Muscle layer of colon (tissue), 2 donors: ENCODE data around the gene KRT35.

Source experiments
- H3K27ac ChIP-seq: one replicate; pipeline ENCODE4 v1.7.0; 2013; ENCODE audit warnings: low read depth, mild to moderate bottlenecking, low read length, moderate library complexity
- H3K27me3 ChIP-seq, 2 donors: one replicate each; pipeline ENCODE4 v1.7.0; 2013; ENCODE audit warnings: low read length in 2 of 2, mild to moderate bottlenecking in 2 of 2; ENCODE audit not compliant: insufficient read depth in 2 of 2, control insufficient read depth in 1 of 2
- H3K36me3 ChIP-seq: one replicate; pipeline ENCODE4 v1.7.0; 2013; ENCODE audit warnings: mild to moderate bottlenecking, low read length; ENCODE audit not compliant: insufficient read depth
- H3K4me1 ChIP-seq: one replicate; pipeline ENCODE4 v1.7.0; 2013; ENCODE audit warnings: mild to moderate bottlenecking, low read length; ENCODE audit not compliant: insufficient read depth
- H3K4me3 ChIP-seq, 2 donors: one replicate each; pipeline ENCODE4 v1.7.0; 2013; ENCODE audit warnings: low read length in 2 of 2, low read depth in 1 of 2, mild to moderate bottlenecking in 1 of 2, moderate library complexity in 1 of 2
- H3K9ac ChIP-seq: one replicate; pipeline ENCODE4 v1.7.0; 2013; ENCODE audit warnings: low read length
- H3K9me3 ChIP-seq: one replicate; pipeline ENCODE4 v1.7.0; 2013; ENCODE audit warnings: mild to moderate bottlenecking, low read length
- donor health status: abdominal sarcoma.
- donor health status: Adenocarcinoma of cecum.

The KRT35 gene

GRCh38 chr17:41496803-41497484, 16.0 kb upstream of the KRT35 start:
- H3K9ac ChIP-seq: no peak overlapping the region
- no peak overlapping the region for H3K4me3 ChIP-seq
- no peaks in the 10 kb centered on the region for H3K9me3 ChIP-seq
- H3K27me3 ChIP-seq: no peaks in the 10 kb centered on the region
- no peak overlapping the region for H3K27ac ChIP-seq
- H3K4me1 ChIP-seq: no peaks in the 10 kb centered on the region
- H3K36me3 ChIP-seq: no peaks in the 10 kb centered on the region

GRCh38 chr17:41494524-41494923, 13.6 kb upstream of the KRT35 start:
- H3K4me3 ChIP-seq: no peak overlapping the region
- H3K4me1 ChIP-seq: no peaks in the 10 kb centered on the region
- H3K27me3 ChIP-seq: no peaks in the 10 kb centered on the region
- H3K9me3 ChIP-seq: no peaks in the 10 kb centered on the region
- no peaks in the 10 kb centered on the region for H3K36me3 ChIP-seq
- no peak overlapping the region for H3K9ac ChIP-seq
- H3K27ac ChIP-seq: no peak overlapping the region

DNA sequence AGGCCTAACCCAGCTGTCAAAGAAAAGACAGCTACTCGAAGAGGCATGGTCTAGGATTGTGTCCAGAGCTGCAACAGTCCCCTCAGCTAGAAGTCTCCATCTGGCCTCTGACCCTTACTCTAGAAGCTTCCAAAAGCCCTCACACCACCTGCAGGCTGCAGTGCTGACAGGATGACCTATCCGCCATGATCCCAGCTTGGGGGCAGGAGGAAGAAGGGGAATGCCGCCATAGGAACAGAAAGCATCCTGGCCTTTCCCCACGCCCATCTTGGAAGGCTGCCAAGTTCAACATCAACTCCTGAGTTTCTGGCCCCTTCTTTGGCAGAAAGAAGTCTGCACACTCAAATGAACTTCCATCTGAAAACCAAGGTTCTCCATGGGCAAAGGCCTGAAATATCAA, 11.8 kb upstream of the KRT35 start:
- no peaks in the 10 kb centered on the region for H3K36me3 ChIP-seq
- H3K4me1 ChIP-seq: no peaks in the 10 kb centered on the region
- no peak overlapping the region for H3K9ac ChIP-seq
- H3K27ac ChIP-seq: no peak overlapping the region
- H3K9me3 ChIP-seq: no peaks in the 10 kb centered on the region
- H3K4me3 ChIP-seq: no peak overlapping the region
- no peaks in the 10 kb centered on the region for H3K27me3 ChIP-seq

DNA sequence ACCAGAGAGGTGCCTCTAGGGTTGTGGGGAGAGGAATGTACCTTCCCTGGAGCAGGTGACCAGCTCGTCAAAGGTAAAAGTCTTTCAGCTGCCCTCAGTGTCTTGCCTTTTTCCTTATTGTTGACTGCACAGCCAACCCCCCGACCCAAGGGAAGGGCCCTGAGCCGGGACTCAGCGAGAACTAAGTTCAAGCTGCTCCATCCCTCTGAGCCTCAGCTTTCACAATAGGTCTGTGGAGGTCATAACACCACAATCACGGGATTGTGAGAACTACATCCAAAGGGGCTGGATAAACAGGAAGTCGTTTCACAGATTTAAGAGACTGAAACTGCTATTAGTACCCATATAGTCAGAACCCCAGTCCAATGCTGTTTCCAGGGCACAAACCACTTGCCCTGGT, 11.4 kb upstream of the KRT35 start:
- H3K27ac ChIP-seq: no peak overlapping the region

GRCh38 chr17:41491476-41491875, 10.5 kb upstream of the KRT35 start:
- Histone ChIP-seq H3K27me3 (no peaks in the 10 kb centered on the region), H3K9me3 (no peaks in the 10 kb centered on the region), H3K4me3 (no peak overlapping the region), H3K4me1 (no peaks in the 10 kb centered on the region), H3K36me3 (no peaks in the 10 kb centered on the region), H3K27ac (no peak overlapping the region), H3K9ac (no peak overlapping the region)

More for the DNA sequence above, 11.4 kb upstream of the KRT35 start:
- H3K4me3 ChIP-seq: no peak overlapping the region
- H3K36me3 ChIP-seq: no peaks in the 10 kb centered on the region
- no peaks in the 10 kb centered on the region for H3K27me3 ChIP-seq
- no peaks in the 10 kb centered on the region for H3K4me1 ChIP-seq
- H3K9ac ChIP-seq: no peak overlapping the region
- H3K9me3 ChIP-seq: no peaks in the 10 kb centered on the region

GRCh38 chr17:41490000-41490990, 9.3 kb upstream of the KRT35 start:
- Histone ChIP-seq H3K36me3 (no peaks in the 10 kb centered on the region), H3K27me3 (no peaks in the 10 kb centered on the region), H3K4me1 (no peaks in the 10 kb centered on the region), H3K27ac (no peak overlapping the region), H3K9me3 (no peaks in the 10 kb centered on the region), H3K4me3 (no peak overlapping the region), H3K9ac (no peak overlapping the region)

DNA sequence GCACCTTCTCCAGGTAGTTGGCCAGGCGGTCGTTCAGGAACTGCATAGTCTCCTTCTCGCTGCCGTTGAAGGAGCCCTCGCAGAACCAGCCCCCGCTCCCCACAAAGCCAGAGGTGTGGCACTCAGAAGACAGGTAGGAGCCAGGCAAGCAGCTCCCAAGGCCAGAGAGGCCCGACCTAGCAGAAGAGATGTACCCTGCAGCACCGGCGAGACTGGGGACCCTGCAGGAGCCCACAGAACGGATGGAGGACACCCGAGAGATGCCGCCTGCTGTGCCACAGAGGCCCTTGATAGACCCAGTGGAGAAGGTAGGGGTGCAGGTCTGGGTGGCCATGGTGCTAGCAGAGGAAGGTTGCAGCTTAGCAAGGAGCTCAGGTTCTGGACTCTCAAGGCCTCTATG, 8.6 kb upstream of the KRT35 start, which contains the start of gene KRT36:
Gene KRT36, minus strand, starts transcription at position 380 of the 400 bp plus-strand sequence. Its CDS starts 46 bp downstream, at position 334.
- H3K9me3 ChIP-seq: no peaks in the 10 kb centered on the region
- H3K27me3 ChIP-seq: no peaks in the 10 kb centered on the region
- H3K4me3 ChIP-seq: no peak within 1 kb of the TSS
- no peak within 1 kb of the TSS for H3K27ac ChIP-seq
- H3K36me3 ChIP-seq: no peaks in the 10 kb centered on the region
- no peak within 1 kb of the TSS for H3K9ac ChIP-seq
- no peaks in the 10 kb centered on the region for H3K4me1 ChIP-seq

DNA sequence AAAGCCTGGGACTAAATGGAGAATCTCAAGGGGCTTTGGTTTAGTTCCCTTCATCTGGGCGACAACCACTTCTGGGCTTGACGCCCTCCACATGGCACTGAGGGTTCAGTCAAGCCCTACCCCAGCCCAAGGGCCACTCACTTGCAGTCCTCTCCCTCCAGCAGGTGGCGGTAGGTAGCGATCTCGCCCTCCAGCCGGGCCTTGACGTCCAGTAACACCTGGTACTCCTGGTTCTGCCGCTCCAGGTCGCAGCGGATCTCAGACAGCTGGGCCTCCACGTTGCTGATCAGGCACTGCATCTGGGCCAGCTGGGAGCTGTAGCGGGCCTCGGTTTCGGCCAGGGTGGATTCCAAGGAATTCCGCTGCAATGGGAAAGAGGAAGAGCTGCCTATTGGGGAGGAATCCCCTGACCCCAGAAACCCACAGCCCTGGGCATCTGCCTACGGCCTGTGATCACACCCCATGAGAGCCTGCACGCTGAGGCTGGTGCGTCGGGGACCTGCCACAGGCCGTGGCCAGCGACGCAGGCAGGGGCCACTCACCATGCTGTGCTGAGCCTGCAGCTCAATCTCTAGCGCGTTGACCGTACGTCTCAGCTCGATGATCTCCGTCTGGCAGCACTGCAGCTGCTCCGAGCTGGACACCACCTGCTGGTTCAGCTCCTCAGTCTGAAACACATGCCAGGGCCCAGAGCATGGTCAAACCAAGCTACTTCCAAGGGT, 6.0 kb upstream of the KRT35 start:
- Histone ChIP-seq H3K9ac (no peak overlapping the region), H3K27ac (no peak overlapping the region), H3K36me3 (no peaks in the 10 kb centered on the region), H3K4me3 (no peak overlapping the region), H3K4me1 (no peaks in the 10 kb centered on the region), H3K27me3 (no peaks in the 10 kb centered on the region), H3K9me3 (no peaks in the 10 kb centered on the region)

DNA sequence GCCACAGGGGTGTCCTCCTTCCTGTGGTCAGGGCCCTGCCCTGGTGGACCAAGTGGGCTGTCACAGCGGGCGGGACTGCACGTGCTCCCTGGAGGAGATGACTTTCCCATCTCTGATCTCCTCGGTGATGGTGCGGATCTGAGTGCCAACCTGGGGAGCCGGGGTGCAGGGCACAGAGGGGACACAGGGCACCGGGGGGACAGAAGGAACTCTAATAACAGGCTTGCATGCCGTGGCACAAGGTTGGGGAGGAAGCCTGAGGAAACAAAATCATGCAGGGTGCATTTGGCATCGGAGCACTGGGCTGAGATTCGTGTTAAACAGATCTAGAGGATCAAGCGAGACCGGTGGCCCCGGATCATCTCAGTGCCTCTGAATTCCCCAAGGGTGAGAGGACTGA, 5.4 kb upstream of the KRT35 start:
- Histone ChIP-seq H3K9ac (no peak overlapping the region), H3K27me3 (no peaks in the 10 kb centered on the region), H3K9me3 (no peaks in the 10 kb centered on the region), H3K36me3 (no peaks in the 10 kb centered on the region), H3K4me3 (no peak overlapping the region), H3K4me1 (no peaks in the 10 kb centered on the region), H3K27ac (no peak overlapping the region)

DNA sequence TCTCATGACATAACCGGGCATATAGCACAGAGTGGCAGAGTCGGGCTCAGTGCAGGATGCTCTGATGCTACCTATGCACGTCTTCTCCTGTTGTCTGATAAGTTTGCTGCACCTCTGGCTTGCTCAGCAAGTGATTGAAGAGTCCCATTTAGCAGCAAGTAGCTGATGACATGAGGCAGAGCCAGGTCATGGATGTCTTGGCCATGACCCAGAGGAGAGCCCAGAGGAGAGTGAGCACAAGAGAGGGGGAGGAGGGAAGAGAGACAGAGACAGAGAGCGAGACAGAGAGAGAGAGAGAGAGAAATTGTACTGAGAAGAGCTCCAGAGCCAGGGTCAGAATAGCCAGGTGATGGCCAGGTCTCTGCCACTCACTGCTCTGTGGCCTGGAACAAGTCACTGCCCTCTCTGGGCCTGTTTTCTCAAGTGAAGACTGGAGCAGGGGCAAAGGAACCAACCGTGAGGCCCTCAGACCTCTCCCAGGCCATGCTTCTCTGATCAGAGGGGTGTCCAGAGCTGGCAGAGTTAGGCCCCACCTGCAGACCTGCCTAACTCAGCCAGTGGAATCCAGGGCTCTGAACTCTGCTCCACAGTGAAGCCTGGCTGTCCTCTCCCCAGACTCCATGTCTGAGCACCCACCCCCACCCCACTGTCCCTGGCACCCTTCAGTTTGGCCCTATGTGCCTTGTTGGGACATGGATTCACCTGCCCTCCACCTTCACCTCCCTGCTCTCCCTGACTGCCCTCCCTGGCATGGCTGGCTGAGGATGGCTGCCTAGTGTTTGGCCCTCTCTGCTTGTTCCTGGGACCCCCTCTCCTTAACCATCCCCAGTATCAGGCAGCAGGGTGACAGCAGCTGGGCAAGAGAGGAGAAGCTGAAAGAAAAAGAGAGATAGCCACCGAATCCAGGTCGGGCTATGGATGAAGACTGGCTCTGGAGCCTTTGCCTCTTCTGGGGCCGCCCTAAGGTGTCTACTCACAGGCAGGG, 4.3 kb upstream of the KRT35 start:
- Histone ChIP-seq H3K9ac (no peak overlapping the region), H3K9me3 (no peaks in the 10 kb centered on the region)

More for the DNA sequence above, 4.3 kb upstream of the KRT35 start:
- Histone ChIP-seq H3K27ac (no peak overlapping the region), H3K4me1 (no peaks in the 10 kb centered on the region), H3K36me3 (no peaks in the 10 kb centered on the region), H3K27me3 (no peaks in the 10 kb centered on the region), H3K4me3 (no peak overlapping the region)
